ENCODE data around the gene RAP2C. TPM values are rescaled to one million over a fixed set of nuclear protein-coding genes. Genes with fewer than 3 reads are reported as not detected.
A peak's percentile ranks its signal among the peaks of the same experiment; 100 is the strongest.

Gene RAP2C
- total and polyA plus RNA-seq, 8 donors: 11.1 to 53.1 (median 18.7) TPM

- no peak for DNase-seq
- intact Hi-C loops (cut with DNase I; ENCODE audit: low total_unique reads): no loop called here
- Histone ChIP-seq H3K9me3 (no peaks in the 10 kb centered on the region), H3K27me3 (no peaks in the 10 kb centered on the region), H3K4me3 (no peak overlapping the region), H3K27ac (no peak overlapping the region), H3K4me1 (no peaks in the 10 kb centered on the region), H3K36me3 (no peaks in the 10 kb centered on the region)
- 31 to 60% (median 43%) methylated on average over 2 to 3 of the region's 3 CpGs for WGBS, 5 donors
- TF ChIP-seq EP300 (IDR thresholded peaks at IDR 0.05) (no peak), POLR2A (IDR thresholded peaks at IDR 0.05) (no peak), POLR2AphosphoS5 (IDR thresholded peaks at IDR 0.05) (no peak)
- TF ChIP-seq, protein P1, sequence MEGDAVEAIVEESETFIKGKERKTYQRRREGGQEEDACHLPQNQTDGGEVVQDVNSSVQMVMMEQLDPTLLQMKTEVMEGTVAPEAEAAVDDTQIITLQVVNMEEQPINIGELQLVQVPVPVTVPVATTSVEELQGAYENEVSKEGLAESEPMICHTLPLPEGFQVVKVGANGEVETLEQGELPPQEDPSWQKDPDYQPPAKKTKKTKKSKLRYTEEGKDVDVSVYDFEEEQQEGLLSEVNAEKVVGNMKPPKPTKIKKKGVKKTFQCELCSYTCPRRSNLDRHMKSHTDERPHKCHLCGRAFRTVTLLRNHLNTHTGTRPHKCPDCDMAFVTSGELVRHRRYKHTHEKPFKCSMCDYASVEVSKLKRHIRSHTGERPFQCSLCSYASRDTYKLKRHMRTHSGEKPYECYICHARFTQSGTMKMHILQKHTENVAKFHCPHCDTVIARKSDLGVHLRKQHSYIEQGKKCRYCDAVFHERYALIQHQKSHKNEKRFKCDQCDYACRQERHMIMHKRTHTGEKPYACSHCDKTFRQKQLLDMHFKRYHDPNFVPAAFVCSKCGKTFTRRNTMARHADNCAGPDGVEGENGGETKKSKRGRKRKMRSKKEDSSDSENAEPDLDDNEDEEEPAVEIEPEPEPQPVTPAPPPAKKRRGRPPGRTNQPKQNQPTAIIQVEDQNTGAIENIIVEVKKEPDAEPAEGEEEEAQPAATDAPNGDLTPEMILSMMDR (IDR thresholded peaks at IDR 0.05): no peak
Observed at GRCh38 chrX:132180929-132181328, 38.3 kb downstream of the RAP2C start.

- Histone ChIP-seq H3K4me3 (no peak overlapping the region), H3K36me3 (no peaks in the 10 kb centered on the region), H3K9me3 (no peaks in the 10 kb centered on the region), H3K27me3 (peaks cover 0 to 6% (median 0%) of the 10 kb centered on the region in 3 donors), H3K4me1 (no peaks in the 10 kb centered on the region), H3K27ac (no peak overlapping the region)
- TF ChIP-seq, protein P1 (IDR thresholded peaks at IDR 0.05): no peak
- TF ChIP-seq POLR2AphosphoS5 (IDR thresholded peaks at IDR 0.05): no peak
- TF ChIP-seq POLR2A (IDR thresholded peaks at IDR 0.05): no peak
- TF ChIP-seq EP300 (IDR thresholded peaks at IDR 0.05): no peak
- intact Hi-C loops (cut with DNase I; ENCODE audit: low total_unique reads): no loop called here
- WGBS, 5 donors: 32 to 58% (median 38%) methylated on average over 1 of the region's 1 CpG
- no peak for DNase-seq
Observed at GRCh38 chrX:132173647-132174046, 45.6 kb downstream of the RAP2C start.

DNA sequence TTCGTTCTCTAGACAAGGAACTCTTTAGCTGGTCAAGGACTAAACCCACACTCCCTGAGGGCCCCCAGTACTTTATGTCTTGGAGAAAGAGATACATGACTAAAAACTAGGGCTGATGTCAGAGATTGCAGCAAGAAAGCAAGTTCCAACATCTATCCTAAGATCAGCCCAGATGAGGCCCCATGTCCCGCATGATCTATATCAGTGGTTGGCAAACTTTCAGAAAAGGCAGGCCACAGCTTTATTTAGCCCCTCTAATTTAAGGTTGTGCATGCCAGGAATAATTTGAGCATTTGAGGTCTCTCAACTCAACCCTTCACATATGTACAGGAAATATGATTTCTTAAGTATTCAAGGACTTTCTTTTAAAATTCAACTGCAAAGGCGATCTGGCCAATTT lies 47.4 kb downstream of the RAP2C start:
- TF ChIP-seq POLR2A (IDR thresholded peaks at IDR 0.05) (no peak), POLR2AphosphoS5 (IDR thresholded peaks at IDR 0.05) (no peak), EP300 (IDR thresholded peaks at IDR 0.05) (no peak)
- TF ChIP-seq, protein P1 (IDR thresholded peaks at IDR 0.05): no peak
- intact Hi-C loops (cut with DNase I; ENCODE audit: low total_unique reads): no loop called here
- 82 to 94% (median 86%) methylated on average over 3 of the region's 3 CpGs for WGBS, 5 donors

GRCh38 chrX:132171478-132171877 lies 47.8 kb downstream of the RAP2C start:
- DNase-seq: no peak
- Histone ChIP-seq H3K4me3 (no peak overlapping the region), H3K9me3 (peaks cover 0 to under 1% (median 0%) of the 10 kb centered on the region in 4 donors), H3K4me1 (no peaks in the 10 kb centered on the region), H3K36me3 (no peaks in the 10 kb centered on the region), H3K27ac (no peak overlapping the region), H3K27me3 (peaks cover 0 to 6% (median 0%) of the 10 kb centered on the region in 3 donors)
- intact Hi-C loops (cut with DNase I; ENCODE audit: low total_unique reads): no loop called here
- WGBS, 5 donors: 37 to 58% (median 50%) methylated on average over 3 of the region's 3 CpGs
- TF ChIP-seq EP300 (IDR thresholded peaks at IDR 0.05) (no peak), POLR2A (IDR thresholded peaks at IDR 0.05) (no peak), POLR2AphosphoS5 (IDR thresholded peaks at IDR 0.05) (no peak)
- TF ChIP-seq, protein P1 (IDR thresholded peaks at IDR 0.05): no peak

More for the DNA sequence above, 47.4 kb downstream of the RAP2C start:
- no peaks in the 10 kb centered on the region for H3K36me3 ChIP-seq
- H3K4me1 ChIP-seq: no peaks in the 10 kb centered on the region
- H3K27ac ChIP-seq: no peak overlapping the region
- no peaks in the 10 kb centered on the region for H3K9me3 ChIP-seq
- peaks cover 0 to 6% (median 0%) of the 10 kb centered on the region in 3 donors for H3K27me3 ChIP-seq
- DNase-seq: peak in 1 of 2 donors; percentile 7
- H3K4me3 ChIP-seq: no peak overlapping the region

Measured in stomach (tissue), 9 donors.